Panc1 (cell line): ENCODE data around the gene TBX4.

Experiments used
- CTCF ChIP-seq: fragments of 450-650 bp; IDR thresholded peaks from 2 replicates; pipeline ENCODE4 v1.5.1; 2017; ENCODE audit warnings: mild to moderate bottlenecking
- POLR2AphosphoS5 ChIP-seq: IDR thresholded peaks from 2 replicates; pipeline ENCODE4 v1.6.1; 2012; ENCODE audit warnings: mild to moderate bottlenecking, low read depth, low read length, moderate library complexity
- REST ChIP-seq, 2 experiments: IDR thresholded peaks; 2 replicates each; pipeline ENCODE4 v1.6.1; 2011 to 2012; ENCODE audit warnings: low read depth in 2 of 2, control low read depth in 1 of 2, low read length in 1 of 2, mild to moderate bottlenecking in 1 of 2, moderate library complexity in 1 of 2; ENCODE audit not compliant: insufficient read depth in 1 of 2
- TCF7L2 ChIP-seq: IDR thresholded peaks from 2 replicates; pipeline ENCODE4 v1.6.1; 2011; ENCODE audit warnings: mild to moderate bottlenecking, low read depth, low read length, inconsistent platforms

- TF ChIP-seq CTCF: no peak
- no peak for TF ChIP-seq TCF7L2
- no peak for TF ChIP-seq POLR2AphosphoS5
- TF ChIP-seq REST (IDR thresholded peaks at IDR 0.05; ENCODE audit: insufficient read depth in 1 of 2, low read depth in 2 of 2, low read length in 1 of 2): no peak
Observed at GRCh38 chr17:61444831-61445230, 7.4 kb upstream of the TBX4 start.
